Vagina (tissue), 2 donors: Measurements from ENCODE around the gene CKMT2.

Experiments used
- POLR2A ChIP-seq, 2 donors: fragments of 450-650 bp; IDR thresholded peaks; one replicate each; pipeline ENCODE4 v1.6.1; 2017; ENCODE audit warnings: antibody characterized with exemption in 2 of 2, mild to moderate bottlenecking in 2 of 2, moderate library complexity in 2 of 2
- POLR2AphosphoS5 ChIP-seq, 2 donors: sonication (generic); formaldehyde crosslinking; IDR thresholded peaks; one replicate each; pipeline ENCODE4 v1.9.0; 2017; ENCODE audit warnings: antibody characterized with exemption in 2 of 2, mild to moderate bottlenecking in 2 of 2, low read depth in 1 of 2; ENCODE audit not compliant: insufficient read depth in 1 of 2
- TF ChIP-seq, protein P1 (sequence below), 3 experiments: fragments of 450-650 bp in 2 of 3; fragments of 200-600 bp in 1 of 3; sonication (generic) in 1 of 3; IDR thresholded peaks; one replicate each; pipeline ENCODE4 v1.5.1; 2017 to 2019; ENCODE audit warnings: antibody characterized with exemption in 3 of 3, mild to moderate bottlenecking in 2 of 3, moderate library complexity in 2 of 3

DNA sequence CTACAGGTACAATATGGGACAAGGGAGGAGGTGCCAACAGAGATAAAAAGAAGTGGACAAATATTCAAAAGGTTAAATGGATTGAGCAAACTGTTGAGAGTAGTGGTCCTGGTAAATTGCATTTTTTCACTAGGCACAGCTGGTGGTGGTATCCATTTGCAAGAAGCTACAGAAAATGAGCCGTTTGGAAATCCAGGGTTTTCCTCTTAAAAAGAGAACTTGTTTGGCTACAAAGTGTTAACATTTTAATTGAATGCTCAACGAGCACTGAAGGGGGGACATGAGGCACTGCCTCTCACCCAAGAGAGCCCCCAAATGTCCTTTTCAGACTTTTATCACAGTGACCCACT, 67.8 kb downstream of the CKMT2 start:
- TF ChIP-seq, protein P1, sequence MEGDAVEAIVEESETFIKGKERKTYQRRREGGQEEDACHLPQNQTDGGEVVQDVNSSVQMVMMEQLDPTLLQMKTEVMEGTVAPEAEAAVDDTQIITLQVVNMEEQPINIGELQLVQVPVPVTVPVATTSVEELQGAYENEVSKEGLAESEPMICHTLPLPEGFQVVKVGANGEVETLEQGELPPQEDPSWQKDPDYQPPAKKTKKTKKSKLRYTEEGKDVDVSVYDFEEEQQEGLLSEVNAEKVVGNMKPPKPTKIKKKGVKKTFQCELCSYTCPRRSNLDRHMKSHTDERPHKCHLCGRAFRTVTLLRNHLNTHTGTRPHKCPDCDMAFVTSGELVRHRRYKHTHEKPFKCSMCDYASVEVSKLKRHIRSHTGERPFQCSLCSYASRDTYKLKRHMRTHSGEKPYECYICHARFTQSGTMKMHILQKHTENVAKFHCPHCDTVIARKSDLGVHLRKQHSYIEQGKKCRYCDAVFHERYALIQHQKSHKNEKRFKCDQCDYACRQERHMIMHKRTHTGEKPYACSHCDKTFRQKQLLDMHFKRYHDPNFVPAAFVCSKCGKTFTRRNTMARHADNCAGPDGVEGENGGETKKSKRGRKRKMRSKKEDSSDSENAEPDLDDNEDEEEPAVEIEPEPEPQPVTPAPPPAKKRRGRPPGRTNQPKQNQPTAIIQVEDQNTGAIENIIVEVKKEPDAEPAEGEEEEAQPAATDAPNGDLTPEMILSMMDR (IDR thresholded peaks at IDR 0.05), result no peak
- TF ChIP-seq POLR2AphosphoS5 (IDR thresholded peaks at IDR 0.05; ENCODE audit: insufficient read depth in 1 of 2, low read depth in 1 of 2), result no peak
- TF ChIP-seq POLR2A (IDR thresholded peaks at IDR 0.05), result no peak
